ENCODE measurements around the gene VPS13A.

DNA sequence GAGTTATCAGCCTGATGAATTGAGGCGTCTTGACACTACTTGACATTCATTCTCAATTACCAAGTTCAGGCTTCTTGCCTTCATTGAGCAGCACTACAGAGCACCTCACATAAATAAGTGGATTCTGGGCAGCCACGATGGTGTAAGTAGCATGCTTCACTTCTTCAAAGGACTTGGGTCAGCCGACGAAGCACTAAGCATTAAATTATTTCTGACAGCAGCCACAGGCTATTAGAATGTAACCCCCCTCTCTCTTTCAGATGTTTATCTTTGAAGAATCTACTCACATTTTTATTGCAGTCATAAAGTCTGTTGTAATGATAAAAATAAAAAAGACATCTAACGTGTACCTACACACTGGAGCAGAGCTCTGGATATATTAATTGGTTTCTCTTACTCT lies 45.9 kb upstream of the VPS13A start:
- TF ChIP-seq, protein P1, sequence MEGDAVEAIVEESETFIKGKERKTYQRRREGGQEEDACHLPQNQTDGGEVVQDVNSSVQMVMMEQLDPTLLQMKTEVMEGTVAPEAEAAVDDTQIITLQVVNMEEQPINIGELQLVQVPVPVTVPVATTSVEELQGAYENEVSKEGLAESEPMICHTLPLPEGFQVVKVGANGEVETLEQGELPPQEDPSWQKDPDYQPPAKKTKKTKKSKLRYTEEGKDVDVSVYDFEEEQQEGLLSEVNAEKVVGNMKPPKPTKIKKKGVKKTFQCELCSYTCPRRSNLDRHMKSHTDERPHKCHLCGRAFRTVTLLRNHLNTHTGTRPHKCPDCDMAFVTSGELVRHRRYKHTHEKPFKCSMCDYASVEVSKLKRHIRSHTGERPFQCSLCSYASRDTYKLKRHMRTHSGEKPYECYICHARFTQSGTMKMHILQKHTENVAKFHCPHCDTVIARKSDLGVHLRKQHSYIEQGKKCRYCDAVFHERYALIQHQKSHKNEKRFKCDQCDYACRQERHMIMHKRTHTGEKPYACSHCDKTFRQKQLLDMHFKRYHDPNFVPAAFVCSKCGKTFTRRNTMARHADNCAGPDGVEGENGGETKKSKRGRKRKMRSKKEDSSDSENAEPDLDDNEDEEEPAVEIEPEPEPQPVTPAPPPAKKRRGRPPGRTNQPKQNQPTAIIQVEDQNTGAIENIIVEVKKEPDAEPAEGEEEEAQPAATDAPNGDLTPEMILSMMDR (IDR thresholded peaks at IDR 0.05) = no peak
- no peak for TF ChIP-seq POLR2A (IDR thresholded peaks at IDR 0.05)

Data from uterus (tissue), 2 donors.